Type B pancreatic cell (in vitro differentiated cells): ENCODE data around the gene TNF. TPM values are rescaled to one million over a fixed set of nuclear protein-coding genes. Genes with fewer than 3 reads are reported as not detected.
"Not testable (repeated sequence)": the region's sequence is repeated elsewhere in the genome, so short reads cannot be mapped to it uniquely, and the experiment has no call there.

Experiments used
- DNase-seq: peaks from one replicate; pipeline ENCODE4 v3.0.0; 2021; ENCODE audit warnings: mixed read lengths; ENCODE audit not compliant: unreplicated experiment; ENCODE audit errors: extremely low spot score
- H3K27ac Mint-ChIP-seq: 2 replicates; pipeline ENCODE4 v1.8.0; 2021; ENCODE audit warnings: mild to moderate bottlenecking, mixed read lengths
- H3K27me3 Mint-ChIP-seq: 2 replicates; pipeline ENCODE4 v1.8.0; 2021; ENCODE audit warnings: mixed read lengths
- H3K36me3 Mint-ChIP-seq: 2 replicates; pipeline ENCODE4 v1.8.0; 2021; ENCODE audit warnings: mixed read lengths
- H3K4me1 Mint-ChIP-seq: one replicate; pipeline ENCODE4 v1.8.0; 2021; ENCODE audit warnings: mixed read lengths; ENCODE audit not compliant: unreplicated experiment
- H3K4me3 Mint-ChIP-seq: 2 replicates; pipeline ENCODE4 v1.8.0; 2021; ENCODE audit warnings: mild to moderate bottlenecking, mixed read lengths
- H3K9me3 Mint-ChIP-seq: 2 replicates; pipeline ENCODE4 v1.8.0; 2021; ENCODE audit warnings: mixed read lengths
- total RNA-seq: library from RNA; stranded (reverse); gene quantifications from 2 replicates; pipeline ENCODE4 v1.2.1, GENCODE V29; 2021; ENCODE audit warnings: low replicate concordance
- TF ChIP-seq, protein P1 (sequence below): fragments of 200-600 bp; sonication (generic); conservative IDR thresholded peaks from 2 replicates; pipeline ENCODE4 v1.5.0; 2021; ENCODE audit warnings: antibody characterized with exemption, mild to moderate bottlenecking

The TNF gene
- total RNA-seq, 1 donor from 2014 or later: not detected

GRCh38 chr6:31546339-31546957, 28.9 kb upstream of the TNF start, which contains the start of gene ATP6V1G2:
Gene ATP6V1G2 (minus strand): TSS chr6:31546608. CDS start chr6:31546559, 49 bp downstream.
- Mint-ChIP-seq H3K4me1 (peaks cover 17% of the 10 kb centered on the region), H3K4me3 (peak within 1 kb of the TSS; percentile 90), H3K27ac (peak within 1 kb of the TSS; percentile 85), H3K9me3 (no peaks in the 10 kb centered on the region), H3K36me3 (peaks cover 6% of the 10 kb centered on the region), H3K27me3 (no peaks in the 10 kb centered on the region)
- DNase-seq: peak; percentile 92
- TF ChIP-seq, protein P1, sequence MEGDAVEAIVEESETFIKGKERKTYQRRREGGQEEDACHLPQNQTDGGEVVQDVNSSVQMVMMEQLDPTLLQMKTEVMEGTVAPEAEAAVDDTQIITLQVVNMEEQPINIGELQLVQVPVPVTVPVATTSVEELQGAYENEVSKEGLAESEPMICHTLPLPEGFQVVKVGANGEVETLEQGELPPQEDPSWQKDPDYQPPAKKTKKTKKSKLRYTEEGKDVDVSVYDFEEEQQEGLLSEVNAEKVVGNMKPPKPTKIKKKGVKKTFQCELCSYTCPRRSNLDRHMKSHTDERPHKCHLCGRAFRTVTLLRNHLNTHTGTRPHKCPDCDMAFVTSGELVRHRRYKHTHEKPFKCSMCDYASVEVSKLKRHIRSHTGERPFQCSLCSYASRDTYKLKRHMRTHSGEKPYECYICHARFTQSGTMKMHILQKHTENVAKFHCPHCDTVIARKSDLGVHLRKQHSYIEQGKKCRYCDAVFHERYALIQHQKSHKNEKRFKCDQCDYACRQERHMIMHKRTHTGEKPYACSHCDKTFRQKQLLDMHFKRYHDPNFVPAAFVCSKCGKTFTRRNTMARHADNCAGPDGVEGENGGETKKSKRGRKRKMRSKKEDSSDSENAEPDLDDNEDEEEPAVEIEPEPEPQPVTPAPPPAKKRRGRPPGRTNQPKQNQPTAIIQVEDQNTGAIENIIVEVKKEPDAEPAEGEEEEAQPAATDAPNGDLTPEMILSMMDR: peak; percentile 94

DNA sequence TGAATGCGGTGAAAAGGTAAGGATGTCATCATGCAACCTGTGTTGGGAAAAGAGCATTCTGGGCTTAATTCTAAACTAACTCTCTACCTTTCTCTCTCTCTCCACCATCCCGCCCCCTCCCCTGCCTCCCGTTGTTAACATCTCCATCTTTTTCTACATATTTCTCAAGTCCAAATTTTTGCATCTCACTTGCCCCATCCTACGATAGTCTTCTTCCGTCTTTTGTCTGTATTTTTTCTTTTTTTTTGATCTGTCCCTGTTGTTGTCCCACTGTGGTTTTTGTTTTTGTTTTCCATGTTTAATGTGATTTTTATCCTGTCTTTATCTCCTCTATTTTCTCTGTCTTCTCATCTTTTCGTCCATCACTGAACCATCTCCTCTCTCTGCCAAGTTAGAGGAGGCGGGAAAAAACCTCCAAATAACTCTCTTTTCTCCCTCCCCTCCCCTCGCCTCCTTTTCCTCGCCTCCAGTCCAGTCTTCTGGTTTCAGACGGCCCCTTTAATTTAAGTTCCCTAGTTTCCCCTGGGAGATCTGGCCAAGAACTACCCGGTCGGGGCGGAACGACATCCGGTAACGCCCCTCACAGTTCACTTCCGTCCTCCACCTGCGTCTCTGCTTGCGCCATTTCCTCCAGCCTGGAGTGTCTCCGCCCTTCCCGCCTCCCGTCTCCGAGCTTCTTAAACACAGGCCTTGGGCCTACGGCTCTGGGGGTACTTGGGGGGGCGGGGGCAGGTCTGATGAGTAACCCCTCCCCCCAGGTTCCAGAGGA, 28.2 kb upstream of the TNF start, which contains the start of gene NFKBIL1:
Gene NFKBIL1 (plus strand): TSS at position 651 of the 769 bp plus-strand sequence. CDS start 87 bp downstream, at position 738.
- H3K4me1 Mint-ChIP-seq: peaks cover 17% of the 10 kb centered on the region
- no peaks in the 10 kb centered on the region for H3K9me3 Mint-ChIP-seq
- peak; percentile 89 for DNase-seq
- H3K4me3 Mint-ChIP-seq: peak within 1 kb of the TSS; percentile 90
- peak within 1 kb of the TSS; percentile 85 for H3K27ac Mint-ChIP-seq
- H3K36me3 Mint-ChIP-seq: peaks cover 6% of the 10 kb centered on the region
- TF ChIP-seq, protein P1: peak; percentile 19
- H3K27me3 Mint-ChIP-seq: no peaks in the 10 kb centered on the region

GRCh38 chr6:31547727-31548543, 27.4 kb upstream of the TNF start:
- Mint-ChIP-seq H3K9me3 (no peaks in the 10 kb centered on the region), H3K27ac (peak overlapping the region; percentile 85), H3K27me3 (no peaks in the 10 kb centered on the region), H3K36me3 (peaks cover 6% of the 10 kb centered on the region), H3K4me3 (peak overlapping the region; percentile 90), H3K4me1 (peaks cover 17% of the 10 kb centered on the region)
- TF ChIP-seq, protein P1: no peak
- DNase-seq: no peak

DNA sequence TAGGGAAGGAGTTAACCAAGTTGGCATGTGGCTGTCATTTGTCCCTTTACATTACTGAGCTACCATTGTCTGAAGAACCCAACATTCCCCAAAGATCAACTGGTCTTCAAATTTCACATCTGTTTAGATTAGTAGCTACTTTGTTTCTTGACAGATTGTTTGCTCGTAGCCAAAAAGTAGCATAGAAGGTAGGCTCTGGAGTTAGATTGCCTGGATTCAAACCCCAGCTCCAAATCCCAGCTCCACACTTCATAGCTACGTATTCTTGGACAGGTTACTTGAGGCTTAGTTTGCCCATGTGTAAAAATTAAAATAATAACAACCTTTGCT, 26.9 kb upstream of the TNF start:
- Mint-ChIP-seq H3K4me3 (peak overlapping the region; percentile 90), H3K27ac (peak overlapping the region; percentile 46), H3K4me1 (peaks cover 17% of the 10 kb centered on the region), H3K36me3 (peaks cover 6% of the 10 kb centered on the region), H3K9me3 (no peaks in the 10 kb centered on the region), H3K27me3 (no peaks in the 10 kb centered on the region)
- TF ChIP-seq, protein P1: no peak
- DNase-seq: no peak

DNA sequence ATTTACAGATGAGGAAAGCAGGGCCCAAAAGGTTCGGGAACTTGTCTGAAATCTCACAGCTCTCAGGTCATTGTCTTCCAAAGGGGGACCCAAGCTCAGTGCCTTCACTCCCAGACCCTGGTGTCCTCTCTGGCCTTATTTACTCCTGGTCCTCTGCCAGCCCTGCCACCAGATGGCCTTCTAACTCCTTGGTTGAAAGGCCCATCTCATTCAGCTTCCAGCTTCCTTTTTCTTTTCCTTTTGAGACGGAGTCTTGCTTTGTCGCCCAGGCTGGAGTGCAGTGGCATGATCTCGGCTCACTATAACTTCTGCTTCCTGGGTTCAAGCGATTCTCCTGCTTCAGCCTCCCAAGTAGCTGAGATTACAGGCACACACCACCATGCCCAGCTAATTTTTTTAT, 24.0 kb upstream of the TNF start:
- not testable (repeated sequence) for H3K36me3 Mint-ChIP-seq, H3K27ac Mint-ChIP-seq, H3K4me1 Mint-ChIP-seq, DNase-seq, H3K4me3 Mint-ChIP-seq, H3K9me3 Mint-ChIP-seq, H3K27me3 Mint-ChIP-seq
- TF ChIP-seq, protein P1: peak; percentile 61
